ENCODE data around the gene SUMO3. TPM values are rescaled to one million over a fixed set of nuclear protein-coding genes. Genes with fewer than 3 reads are reported as not detected.

SUMO3 gene
- total and polyA plus RNA-seq, 2 of the 4 experiments (the other 2 are of a cell fraction): 64.9 to 101 TPM

DNA sequence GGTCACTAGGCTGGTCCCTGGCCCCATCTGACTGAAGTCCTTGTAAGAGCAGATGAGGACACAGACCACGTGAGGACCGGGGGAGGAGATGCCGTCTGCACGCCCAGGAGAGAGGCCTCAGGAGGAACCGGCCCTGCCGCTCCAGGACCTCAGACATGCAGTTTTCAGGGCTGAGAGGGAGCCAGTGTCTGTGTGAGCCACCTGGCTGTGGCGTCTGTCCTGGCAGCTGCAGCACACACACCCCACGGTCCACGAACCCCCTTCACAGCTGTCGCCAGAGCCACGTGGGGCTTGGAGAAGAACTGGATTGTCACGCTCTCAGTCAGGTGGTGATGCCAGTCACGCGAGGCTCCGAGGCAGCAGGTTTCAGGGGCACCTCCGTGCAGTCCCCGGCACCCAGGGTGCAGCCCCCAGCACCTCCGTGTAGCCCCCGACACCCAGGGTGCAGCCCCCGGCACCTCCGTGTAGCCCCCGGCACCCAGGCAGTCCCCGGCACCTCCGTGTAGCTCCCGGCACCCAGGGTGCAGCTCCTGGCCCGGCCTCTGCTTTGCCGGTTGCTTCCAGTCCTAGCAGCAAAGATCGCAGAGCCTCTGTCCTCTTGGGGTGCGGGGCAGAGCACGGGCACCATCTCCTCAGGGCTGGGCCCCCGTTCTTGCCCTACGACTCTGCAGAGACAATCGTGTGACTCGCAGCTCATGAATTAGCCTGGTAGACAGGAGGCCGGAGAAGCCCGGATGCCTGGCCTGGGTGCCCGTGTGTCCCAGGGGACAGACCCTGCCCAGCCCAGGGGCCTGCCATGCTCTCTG, 19.0 kb upstream of the SUMO3 start:
- H2BK5ac ChIP-seq (ENCODE audit: low read depth, low read length, poor library complexity, severe bottlenecking): no peak overlapping the region
- DNase-seq (no peak), ATAC-seq (ENCODE audit: low read depth) (no peak; the same call in none of the 2 replicates)
- intact Hi-C loops (cut with micrococcal nuclease) (no loop called here), dilution Hi-C loops (cut with HindIII; ENCODE audit: low sequenced_read_pairs, unreplicated experiment) (no loop called here), in situ Hi-C loops (cut with MboI; ENCODE audit: low sequenced_read_pairs) (no loop called here)
- H3K23ac ChIP-seq (ENCODE audit: low read depth, low read length): no peak overlapping the region
- CTCF ChIA-PET: no interaction called here
- H3K27ac ChIP-seq (ENCODE audit: insufficient read depth, low read length): no peak overlapping the region
- H3K36me3 ChIP-seq (ENCODE audit: control insufficient read depth, insufficient read depth, low read length): no peaks in the 10 kb centered on the region
- no peaks in the 10 kb centered on the region for H4K20me1 ChIP-seq (ENCODE audit: insufficient read depth, low read length)
- H3K18ac ChIP-seq (ENCODE audit: low read depth, low read length): no peak overlapping the region
- no peak overlapping the region for H4K8ac ChIP-seq (ENCODE audit: low read depth in 2 of 2, low read length in 2 of 2)
- peaks cover 5% of the 10 kb centered on the region; the same call in 1 of the 2 replicates for H3K4me1 ChIP-seq (ENCODE audit: control insufficient read depth, insufficient read depth, low read length)
- H3K56ac ChIP-seq (ENCODE audit: extremely low read depth, insufficient read depth, low read length): no peak overlapping the region
- H3K4me2 ChIP-seq (ENCODE audit: low read depth, low read length): no peak overlapping the region
- no peaks in the 10 kb centered on the region for H3K9me3 ChIP-seq (ENCODE audit: control insufficient read depth, insufficient read depth, low read length)
- TF ChIP-seq USF2 (IDR thresholded peaks at IDR 0.05; ENCODE audit: low read depth, low read length): peak; percentile 75
- TF ChIP-seq, protein P1, sequence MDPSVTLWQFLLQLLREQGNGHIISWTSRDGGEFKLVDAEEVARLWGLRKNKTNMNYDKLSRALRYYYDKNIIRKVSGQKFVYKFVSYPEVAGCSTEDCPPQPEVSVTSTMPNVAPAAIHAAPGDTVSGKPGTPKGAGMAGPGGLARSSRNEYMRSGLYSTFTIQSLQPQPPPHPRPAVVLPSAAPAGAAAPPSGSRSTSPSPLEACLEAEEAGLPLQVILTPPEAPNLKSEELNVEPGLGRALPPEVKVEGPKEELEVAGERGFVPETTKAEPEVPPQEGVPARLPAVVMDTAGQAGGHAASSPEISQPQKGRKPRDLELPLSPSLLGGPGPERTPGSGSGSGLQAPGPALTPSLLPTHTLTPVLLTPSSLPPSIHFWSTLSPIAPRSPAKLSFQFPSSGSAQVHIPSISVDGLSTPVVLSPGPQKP (IDR thresholded peaks at IDR 0.05; ENCODE audit: borderline replicate concordance, low read depth, low read length): no peak
- 66% methylated on average over 14 of the region's 37 CpGs; no CpG with 5 or more reads in 1 of the 2 experiments for WGBS, 2 experiments (ENCODE audit: extremely low coverage in 2 of 2, insufficient read length in 1 of 2)
- no peak overlapping the region for H3K14ac ChIP-seq (replicated peaks; ENCODE audit: low read depth, low read length)
- H3K9ac ChIP-seq (ENCODE audit: low read depth, low read length): no peak overlapping the region
- H3K27me3 ChIP-seq (ENCODE audit: control insufficient read depth, insufficient read depth, low read length): peaks cover 26% of the 10 kb centered on the region
- peak overlapping the region; percentile 11 for H2AK9ac ChIP-seq (replicated peaks; ENCODE audit: low read depth, low read length, poor library complexity)
- no peak overlapping the region for H4K91ac ChIP-seq (ENCODE audit: insufficient read depth, low read depth, low read length)
- no peak overlapping the region for H2BK120ac ChIP-seq (ENCODE audit: low read depth, low read length)
- POLR2A ChIA-PET (ENCODE audit: unreplicated experiment): no interaction called here
- H2BK20ac ChIP-seq (ENCODE audit: low read depth, low read length): no peak overlapping the region
- no peak overlapping the region for H4K5ac ChIP-seq (ENCODE audit: low read depth, low read length)
- no peak overlapping the region for H2AK5ac ChIP-seq (ENCODE audit: low read depth, low read length)
- H3K79me1 ChIP-seq (ENCODE audit: low read depth in 1 of 2, low read length in 2 of 2): no peaks in the 10 kb centered on the region
- no peak overlapping the region for H2BK15ac ChIP-seq (ENCODE audit: low read depth, low read length)
- no peak overlapping the region for H3K4ac ChIP-seq (ENCODE audit: low read depth, low read length)
- no peak overlapping the region for H3K4me3 ChIP-seq (ENCODE audit: insufficient read depth, low read depth, low read length)
- no peaks in the 10 kb centered on the region for H3K9me1 ChIP-seq (ENCODE audit: insufficient read depth, low read length)
- no TSS peak for BruUV-seq (replicated peaks)
- peak overlapping the region; percentile 84 for H2AFZ ChIP-seq (replicated peaks; ENCODE audit: low read length, poor library complexity)

Measured in IMR-90 (cell line).